AG04449 (cell line): ENCODE data around the gene HEATR5A.

Experiments used
- CTCF ChIA-PET: fragments of 350-600 bp; formaldehyde crosslinking; extraction: SDS; loops from one replicate; lab custom pipeline; 2021; ENCODE audit warnings: antibody characterized with exemption; lab: Yijun Ruan, JAX
- POLR2A ChIA-PET: fragments of 400-600, 350-600 bp; formaldehyde crosslinking; extraction: SDS; loops from one replicate; lab custom pipeline; 2020; ENCODE audit warnings: antibody characterized with exemption, inconsistent platforms; lab: Yijun Ruan, JAX
- DNase-seq: peaks from one replicate; pipeline ENCODE4 v3.0.0-alpha.2; 2010; ENCODE audit warnings: low read depth, low spot score
- H3K4me3 ChIP-seq: 2 replicates; pipeline ENCODE4 v1.5.1; 2011; ENCODE audit warnings: low read depth, mild to moderate bottlenecking, control low read depth, low read length
- CTCF ChIP-seq: IDR thresholded peaks from one replicate; pipeline ENCODE4 v1.5.1; 2011; ENCODE audit warnings: mild to moderate bottlenecking, moderate library complexity, low read length, control low read depth, inconsistent platforms; ENCODE audit not compliant: insufficient read depth; ENCODE audit errors: missing control alignments

The HEATR5A gene

GRCh38 chr14:31291210-31291609 is 129.1 kb downstream of the HEATR5A start:
- no peak for TF ChIP-seq CTCF
- DNase-seq: no peak
- H3K4me3 ChIP-seq: no peak overlapping the region
- ChIA-PET CTCF (interaction anchor here (0.9 to 1.0 kb wide), 2 partner anchors 7 to 83 kb away, joined by 3 read pairs; no protein-coding TSS in a partner anchor), POLR2A (no interaction called here)

- CTCF ChIA-PET: interaction anchor here (1.3 to 1.4 kb wide), 2 partner anchors 11 to 16 kb away, joined by 3 to 4 read pairs; no protein-coding TSS in a partner anchor
- H3K4me3 ChIP-seq: no peak overlapping the region
- POLR2A ChIA-PET: no interaction called here
- DNase-seq: no peak
- TF ChIP-seq CTCF: no peak
Observed at GRCh38 chr14:31287294-31287972, 132.9 kb downstream of the HEATR5A start.

- TF ChIP-seq CTCF: peak; percentile 14
- POLR2A ChIA-PET: no interaction called here
- no peak overlapping the region for H3K4me3 ChIP-seq
- no peak for DNase-seq
- CTCF ChIA-PET: interaction anchor here (1.3 to 1.4 kb wide), 2 partner anchors 12 to 16 kb away, joined by 3 to 4 read pairs; no protein-coding TSS in a partner anchor
Observed at GRCh38 chr14:31286456-31287293, 133.7 kb downstream of the HEATR5A start.

GRCh38 chr14:31283578-31284252 is 136.6 kb downstream of the HEATR5A start:
- no peak overlapping the region for H3K4me3 ChIP-seq
- ChIA-PET CTCF (no interaction called here), POLR2A (no interaction called here)
- no peak for TF ChIP-seq CTCF
- no peak for DNase-seq

GRCh38 chr14:31283153-31283552 is 137.2 kb downstream of the HEATR5A start:
- DNase-seq: no peak
- ChIA-PET CTCF (no interaction called here), POLR2A (no interaction called here)
- TF ChIP-seq CTCF: no peak
- H3K4me3 ChIP-seq: no peak overlapping the region
